Kidney (tissue), 22 donors: Measurements from ENCODE around the gene GSX1. TPM values are rescaled to one million over a fixed set of nuclear protein-coding genes. Genes with fewer than 3 reads are reported as not detected.
"Not testable (repeated sequence)": the region's sequence is repeated elsewhere in the genome, so short reads cannot be mapped to it uniquely, and the experiment has no call there.

Experiments
- DNase-seq, 5 donors: peaks; one replicate each; pipeline ENCODE4 v3.0.0-alpha.2; 2013 to 2020
- FAIRE-seq: peaks from 2 replicates; lab custom pipeline; 2012; peaks lifted over from hg19 to GRCh38; lab: Jason Lieb, UNC
- H3K27ac ChIP-seq, 2 donors: one replicate each; pipeline ENCODE4 v1.7.0; 2013; ENCODE audit warnings: low read depth in 2 of 2, low read length in 2 of 2, inconsistent platforms in 1 of 2
- H3K27me3 ChIP-seq: one replicate; pipeline ENCODE4 v1.7.1; 2013; ENCODE audit warnings: low read length, inconsistent platforms; ENCODE audit not compliant: control insufficient read depth, insufficient read depth
- H3K36me3 ChIP-seq, 3 donors: one replicate each; pipeline versions ENCODE4 v1.7.0 to v1.7.1; 2013; ENCODE audit warnings: low read length in 3 of 3, control low read depth in 1 of 3, inconsistent platforms in 1 of 3; ENCODE audit not compliant: insufficient read depth in 3 of 3, control insufficient read depth in 2 of 3
- H3K4me1 ChIP-seq, 3 donors: one replicate each; pipeline versions ENCODE4 v1.7.0 to v1.7.1; 2013; ENCODE audit warnings: low read length in 3 of 3, inconsistent platforms in 1 of 3, low read depth in 1 of 3; ENCODE audit not compliant: control insufficient read depth in 2 of 3, insufficient read depth in 2 of 3
- H3K4me3 ChIP-seq, 3 donors: one replicate each; pipeline versions ENCODE4 v1.7.0 to v1.8.1; 2013; ENCODE audit warnings: low read length in 3 of 3, control low read depth in 1 of 3, inconsistent platforms in 1 of 3
- H3K9ac ChIP-seq, 3 donors: one replicate each; pipeline versions ENCODE4 v1.7.0 to v1.7.1; 2013; ENCODE audit warnings: low read length in 3 of 3, control low read depth in 1 of 3, inconsistent platforms in 1 of 3
- H3K9me3 ChIP-seq, 3 donors: one replicate each; pipeline versions ENCODE4 v1.7.0 to v1.7.1; 2013; ENCODE audit warnings: low read length in 3 of 3, control low read depth in 1 of 3, inconsistent platforms in 1 of 3; ENCODE audit not compliant: control insufficient read depth in 2 of 3, insufficient read depth in 1 of 3
- intact Hi-C: fragments of 100-400 bp; cut with DNase I; formaldehyde crosslinking; loops from one replicate; pipeline ENCODE4 v1.11.1; 2022
- long read RNA-seq, 10 donors: library from polyadenylated mRNA in 1 of 10; unstranded in 1 of 10; transcript quantifications; one replicate each; pipeline ENCODE4 v2.0.0 and lab custom pipeline, GENCODE V29; 2021 to 2026
- polyA plus RNA-seq: library from polyadenylated mRNA; stranded (reverse); fragments of 350-450 nt; fragmentation: Illumina TruSeq; extraction: RNeasy Lipid Tissue Mini Kit (QIAGEN cat#74804); gene quantifications from one replicate; pipeline ENCODE4 v1.2.3, GENCODE V29; 2014; ENCODE audit warnings: low read depth, low replicate concordance; ENCODE audit not compliant: insufficient read depth
- total RNA-seq: library from RNA; stranded (reverse); fragmentation: NEBNext Ultra II Directional; extraction: Animal tissue kit (Norgen Biotek cat#: 25700); gene quantifications from one replicate; pipeline ENCODE4 v1.2.1, GENCODE V29; 2021
- TF ChIP-seq, protein P1 (sequence below): IDR thresholded peaks from 3 replicates; pipeline ENCODE4 v1.5.1; 2012; ENCODE audit warnings: mild to moderate bottlenecking, moderate library complexity, borderline replicate concordance; ENCODE audit not compliant: insufficient read depth; ENCODE audit errors: extremely low read depth
- donor health status: control.
- donor health status: control.
- donor health status: control.
- donor health status: control.
- donor health status: control.
- donor health status: DM: yes; HTN: yes; CAD: no.
- donor health status: Normal renal cell carcinoma (clear cell type).

Gene GSX1
- total RNA-seq (not detected), polyA plus RNA-seq (not detected)
- long read RNA-seq, donor 1: 0 reads
- long read RNA-seq, donor 2: 0 reads
- long read RNA-seq, donor 3: 0 reads
- long read RNA-seq, donor 4: 0 reads
- long read RNA-seq, donor 5: 0 reads
- long read RNA-seq, donor 6: 0 reads
- long read RNA-seq, donor 7: 0 reads
- long read RNA-seq, donor 8: 0 reads
- long read RNA-seq, donor 9: 0 reads
- long read RNA-seq, donor 10: 0 reads

DNA sequence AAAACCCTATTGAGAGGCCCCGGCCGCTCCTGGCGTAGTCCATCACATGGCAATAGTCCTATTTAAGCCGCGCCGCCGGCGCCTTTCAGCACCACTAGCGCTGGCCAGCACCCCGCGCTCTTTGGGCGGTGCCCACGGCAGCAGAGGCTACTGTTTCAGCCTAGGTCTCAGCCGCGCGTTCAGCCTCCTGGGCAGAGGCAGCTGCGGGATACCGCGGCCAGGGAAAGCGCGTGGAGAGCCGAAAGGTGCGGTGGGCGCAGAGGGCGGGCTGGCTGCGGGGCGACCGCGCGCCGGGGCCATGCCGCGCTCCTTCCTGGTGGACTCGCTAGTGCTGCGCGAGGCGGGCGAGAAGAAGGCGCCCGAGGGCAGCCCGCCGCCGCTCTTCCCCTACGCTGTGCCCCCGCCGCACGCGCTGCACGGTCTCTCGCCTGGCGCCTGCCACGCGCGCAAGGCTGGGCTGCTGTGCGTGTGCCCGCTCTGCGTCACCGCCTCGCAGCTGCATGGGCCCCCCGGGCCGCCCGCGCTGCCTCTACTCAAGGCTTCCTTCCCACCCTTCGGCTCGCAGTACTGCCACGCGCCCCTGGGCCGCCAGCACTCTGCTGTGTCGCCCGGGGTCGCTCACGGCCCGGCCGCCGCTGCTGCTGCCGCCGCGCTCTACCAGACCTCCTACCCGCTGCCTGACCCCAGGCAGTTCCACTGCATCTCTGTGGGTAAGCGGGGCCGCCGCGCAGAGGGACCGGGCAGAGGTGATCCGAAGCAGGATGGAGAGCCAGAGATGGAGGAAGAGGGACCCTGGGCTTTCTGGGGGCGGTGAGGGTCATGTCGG is at the start of gene GSX1:
GSX1 (plus strand) TSS at position 91 of the 826 bp plus-strand sequence; CDS start at position 299, 208 bp downstream.
- peak; percentile 86 to 93 (median 91) for DNase-seq
- Histone ChIP-seq H3K9me3 (no peaks in the 10 kb centered on the region), H3K4me3 (peak within 1 kb of the TSS in 2 of 3 donors; percentile 4 to 31), H3K27me3 (peaks cover 68% of the 10 kb centered on the region), H3K9ac (no peak within 1 kb of the TSS), H3K36me3 (no peaks in the 10 kb centered on the region), H3K27ac (no peak within 1 kb of the TSS), H3K4me1 (peaks cover 0 to 3% (median 0%) of the 10 kb centered on the region in 3 donors)
- FAIRE-seq: no peak
- TF ChIP-seq, protein P1, sequence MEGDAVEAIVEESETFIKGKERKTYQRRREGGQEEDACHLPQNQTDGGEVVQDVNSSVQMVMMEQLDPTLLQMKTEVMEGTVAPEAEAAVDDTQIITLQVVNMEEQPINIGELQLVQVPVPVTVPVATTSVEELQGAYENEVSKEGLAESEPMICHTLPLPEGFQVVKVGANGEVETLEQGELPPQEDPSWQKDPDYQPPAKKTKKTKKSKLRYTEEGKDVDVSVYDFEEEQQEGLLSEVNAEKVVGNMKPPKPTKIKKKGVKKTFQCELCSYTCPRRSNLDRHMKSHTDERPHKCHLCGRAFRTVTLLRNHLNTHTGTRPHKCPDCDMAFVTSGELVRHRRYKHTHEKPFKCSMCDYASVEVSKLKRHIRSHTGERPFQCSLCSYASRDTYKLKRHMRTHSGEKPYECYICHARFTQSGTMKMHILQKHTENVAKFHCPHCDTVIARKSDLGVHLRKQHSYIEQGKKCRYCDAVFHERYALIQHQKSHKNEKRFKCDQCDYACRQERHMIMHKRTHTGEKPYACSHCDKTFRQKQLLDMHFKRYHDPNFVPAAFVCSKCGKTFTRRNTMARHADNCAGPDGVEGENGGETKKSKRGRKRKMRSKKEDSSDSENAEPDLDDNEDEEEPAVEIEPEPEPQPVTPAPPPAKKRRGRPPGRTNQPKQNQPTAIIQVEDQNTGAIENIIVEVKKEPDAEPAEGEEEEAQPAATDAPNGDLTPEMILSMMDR: no peak
- intact Hi-C loops: no loop called here

DNA sequence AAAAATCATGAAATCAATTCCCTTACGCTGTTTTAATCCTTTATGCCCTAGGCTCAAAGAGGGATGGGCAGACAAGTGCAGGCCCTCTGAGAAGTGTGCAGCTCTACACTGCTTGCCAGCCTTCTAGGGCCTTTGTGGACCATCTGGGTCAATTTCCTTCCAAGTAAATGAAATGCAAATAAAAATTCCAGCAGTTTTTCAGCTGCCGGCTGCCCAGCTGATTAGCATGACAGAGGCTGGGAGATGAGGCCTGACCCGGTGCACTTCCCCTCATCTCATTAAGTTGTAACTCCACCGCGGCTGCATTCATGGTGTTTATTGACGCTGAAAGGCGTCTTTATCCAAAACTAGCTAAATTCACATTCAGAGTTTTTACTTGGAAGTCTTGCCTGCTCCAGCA is 47.5 kb upstream of the GSX1 start:
- DNase-seq (peak in 2 of 5 donors; percentile 11 to 12), FAIRE-seq (no peak)
- Histone ChIP-seq H3K9me3 (no peaks in the 10 kb centered on the region), H3K4me3 (no peak overlapping the region), H3K9ac (no peak overlapping the region), H3K27me3 (no peaks in the 10 kb centered on the region), H3K36me3 (no peaks in the 10 kb centered on the region), H3K27ac (no peak overlapping the region), H3K4me1 (no peaks in the 10 kb centered on the region)
- intact Hi-C loops: no loop called here
- TF ChIP-seq, protein P1: no peak

DNA sequence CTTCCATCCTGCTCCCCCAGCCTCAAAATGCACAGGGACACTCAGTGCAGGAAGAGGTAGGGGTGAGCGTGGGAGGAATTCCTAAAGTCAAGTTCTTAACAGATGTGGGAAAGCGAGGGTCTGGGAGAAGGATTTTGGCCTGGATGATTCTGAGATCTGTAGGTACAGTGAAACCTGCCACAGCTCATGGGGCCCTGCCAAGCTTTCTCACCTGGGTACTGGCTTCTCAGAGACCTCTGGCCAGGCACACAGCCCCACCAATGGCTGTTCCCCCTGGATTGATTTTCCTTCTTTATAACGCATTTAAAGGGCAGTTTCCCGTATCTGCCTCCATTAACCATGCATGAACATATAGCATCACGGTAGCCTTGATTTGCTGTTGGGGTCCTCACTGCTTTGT is 47.0 kb upstream of the GSX1 start:
- intact Hi-C loops: no loop called here
- DNase-seq (no peak), FAIRE-seq (no peak)
- no peaks in the 10 kb centered on the region for H3K9me3 ChIP-seq
- no peak overlapping the region for H3K4me3 ChIP-seq
- no peaks in the 10 kb centered on the region for H3K36me3 ChIP-seq
- H3K27ac ChIP-seq: no peak overlapping the region
- H3K27me3 ChIP-seq: no peaks in the 10 kb centered on the region
- no peaks in the 10 kb centered on the region for H3K4me1 ChIP-seq
- no peak overlapping the region for H3K9ac ChIP-seq
- TF ChIP-seq, protein P1: no peak

DNA sequence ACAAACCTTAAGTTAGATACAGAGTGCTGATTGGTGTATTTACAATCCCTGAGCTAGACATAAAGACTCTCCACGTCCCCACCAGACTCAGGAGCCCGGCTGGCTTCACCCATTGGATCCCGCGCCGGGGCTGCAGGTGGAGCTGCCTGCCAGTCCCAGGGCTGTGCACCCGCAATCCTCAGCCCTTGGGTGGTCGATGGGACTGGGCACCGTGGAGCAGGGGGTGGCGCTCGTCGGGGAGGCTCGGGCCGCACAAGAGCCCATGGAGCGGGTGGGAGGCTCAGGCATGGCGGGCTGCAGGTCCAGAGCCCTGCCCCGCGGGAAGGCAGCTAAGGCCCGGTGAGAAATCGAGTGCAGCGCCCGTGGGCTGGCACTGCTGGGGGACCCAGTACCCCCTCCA is 44.1 kb upstream of the GSX1 start:
- DNase-seq: not testable (repeated sequence)

More for the DNA sequence above, 44.1 kb upstream of the GSX1 start:
- intact Hi-C loops, H3K9me3 ChIP-seq, H3K9ac ChIP-seq, H3K27me3 ChIP-seq, H3K4me1 ChIP-seq, H3K27ac ChIP-seq, FAIRE-seq, H3K4me3 ChIP-seq, H3K36me3 ChIP-seq: not testable (repeated sequence)
